Pons (tissue), 1 donor: ENCODE data around the gene RPS6KA3.
A peak's percentile ranks its signal among the peaks of the same experiment; 100 is the strongest.

Experiments used
- DNase-seq: peaks from one replicate; pipeline ENCODE4 v3.0.0-alpha.2; 2016; ENCODE audit warnings: low spot score

RPS6KA3 gene

GRCh38 chrX:20266810-20267606, at the start of gene RPS6KA3:
Gene RPS6KA3, minus strand, starts transcription at chrX:20266909. Its CDS starts 277 bp downstream, at chrX:20266632.
- peak; percentile 66 for DNase-seq

GRCh38 chrX:20315140-20315539, 48.4 kb upstream of the RPS6KA3 start:
- no peak for DNase-seq

DNA sequence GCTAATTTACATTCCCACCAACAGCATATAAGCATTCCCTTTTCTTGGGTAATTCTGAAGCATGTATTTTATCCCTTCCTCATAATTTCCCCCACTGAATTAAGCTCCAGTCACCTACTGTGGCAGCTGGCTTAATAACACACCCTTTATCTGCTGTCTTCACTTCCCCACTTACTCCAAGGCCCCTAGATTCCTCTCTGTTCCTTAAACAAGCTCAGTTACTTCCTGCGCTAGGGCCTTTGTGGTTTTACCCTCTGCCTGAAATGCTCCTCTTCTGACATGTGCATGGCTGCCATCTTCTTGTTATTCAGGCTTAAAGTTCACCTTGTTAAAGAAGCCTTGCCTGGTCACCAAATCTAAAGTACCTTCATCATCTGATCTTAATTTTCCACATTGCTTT, 47.2 kb upstream of the RPS6KA3 start:
- DNase-seq: peak; percentile 26

DNA sequence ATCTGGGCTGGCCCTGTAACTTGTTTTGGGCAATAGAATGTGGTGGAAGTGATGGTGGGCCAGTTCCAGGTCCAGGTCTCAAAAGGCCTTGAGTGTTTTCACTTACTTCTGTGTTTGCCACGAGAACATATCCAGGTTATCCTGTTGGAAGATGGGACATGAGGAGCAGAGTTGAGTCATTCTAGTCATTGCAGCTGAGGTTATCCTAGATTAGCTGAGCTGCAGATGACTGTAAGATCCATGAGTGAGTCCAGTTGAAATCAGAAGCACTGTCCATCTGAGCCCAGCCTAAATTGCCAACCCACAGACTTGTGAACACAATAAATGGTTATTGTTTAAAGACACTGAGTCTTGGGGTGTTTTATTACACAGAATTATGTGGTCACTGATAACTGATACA, 45.3 kb upstream of the RPS6KA3 start:
- DNase-seq: no peak

- no peak for DNase-seq
Measured at GRCh38 chrX:20311505-20311904, 44.8 kb upstream of the RPS6KA3 start.

- no peak for DNase-seq
Measured at GRCh38 chrX:20309806-20310205, 43.1 kb upstream of the RPS6KA3 start.

DNA sequence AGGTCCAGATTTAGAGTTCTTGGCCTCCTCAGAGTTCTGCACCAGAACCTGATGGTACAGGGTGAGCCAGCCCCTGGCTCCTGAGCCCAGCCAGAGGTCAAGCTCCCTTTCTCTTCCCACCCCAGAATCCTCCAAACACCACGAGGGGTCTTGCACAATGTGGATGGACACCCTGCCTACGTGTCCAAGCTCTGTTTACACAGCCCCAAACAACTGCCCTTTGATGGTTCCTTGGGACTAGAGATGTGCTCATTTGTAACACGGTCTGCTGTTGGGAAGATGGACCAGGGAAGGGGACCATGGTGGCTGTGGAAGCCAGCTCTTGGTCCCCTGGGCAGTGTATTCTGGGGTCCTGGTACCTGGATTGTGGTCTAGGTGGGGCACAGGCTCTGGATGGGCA, 40.0 kb upstream of the RPS6KA3 start:
- DNase-seq: no peak

DNA sequence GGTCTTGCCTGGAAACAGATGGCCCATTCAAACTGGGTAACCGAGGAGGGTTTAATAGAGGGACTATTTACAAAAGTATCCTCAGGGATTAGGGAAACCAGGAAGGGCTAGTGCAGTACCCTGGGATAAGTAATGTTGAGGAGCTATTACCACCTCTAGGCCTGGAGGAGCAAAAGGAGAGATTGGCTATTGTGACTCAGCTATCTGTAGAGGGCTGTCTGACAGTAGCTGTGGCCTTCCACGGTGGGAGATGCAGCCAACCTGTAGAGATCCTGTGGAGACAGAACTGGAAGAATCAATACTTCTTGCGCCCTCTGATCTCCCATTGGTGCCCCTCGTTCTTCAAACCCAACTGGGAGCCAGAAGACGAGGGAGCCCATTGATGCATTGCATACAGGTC, 34.1 kb upstream of the RPS6KA3 start:
- no peak for DNase-seq

DNA sequence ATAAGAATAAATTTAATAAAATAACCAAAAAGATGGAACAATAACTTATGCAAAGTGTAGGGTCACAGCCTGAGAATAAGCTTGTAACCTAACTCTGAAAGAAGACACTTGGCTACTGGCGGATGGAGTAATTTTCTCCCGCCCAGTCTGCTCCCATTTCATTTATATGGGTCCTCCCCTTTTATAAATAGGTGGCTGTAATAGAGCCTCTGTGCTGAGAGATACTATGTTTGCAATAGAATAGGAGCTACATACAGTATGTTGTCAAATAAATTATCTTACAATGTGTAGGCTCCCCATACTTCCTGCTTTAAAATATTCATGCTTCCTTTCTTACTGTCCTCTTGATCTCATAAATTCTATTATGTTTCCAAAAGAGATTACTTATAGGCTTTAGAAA, 28.2 kb upstream of the RPS6KA3 start:
- no peak for DNase-seq

- DNase-seq: no peak
Measured at GRCh38 chrX:20294284-20294683, 27.6 kb upstream of the RPS6KA3 start.

DNA sequence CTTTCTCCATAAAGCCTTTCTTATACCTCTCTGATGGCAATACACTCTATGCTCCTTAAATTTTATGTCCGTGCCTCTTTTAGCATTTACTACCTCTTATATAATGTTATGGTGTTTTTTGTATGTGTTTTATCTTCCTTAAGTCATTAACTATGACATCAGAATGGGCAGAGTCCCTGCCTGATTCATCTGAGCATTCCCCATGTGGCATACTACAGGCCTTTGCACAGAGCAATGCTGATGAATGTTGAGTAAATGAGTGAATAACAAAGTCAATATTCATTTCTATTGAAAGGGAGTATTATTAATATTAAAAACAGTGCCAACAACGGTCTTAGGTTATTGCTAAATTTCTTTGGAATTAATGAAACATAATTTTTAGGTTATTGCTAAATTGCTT, 18.8 kb upstream of the RPS6KA3 start:
- no peak for DNase-seq

GRCh38 chrX:20284992-20285391, 18.3 kb upstream of the RPS6KA3 start:
- no peak for DNase-seq

GRCh38 chrX:20284444-20284843, 17.7 kb upstream of the RPS6KA3 start:
- no peak for DNase-seq

DNA sequence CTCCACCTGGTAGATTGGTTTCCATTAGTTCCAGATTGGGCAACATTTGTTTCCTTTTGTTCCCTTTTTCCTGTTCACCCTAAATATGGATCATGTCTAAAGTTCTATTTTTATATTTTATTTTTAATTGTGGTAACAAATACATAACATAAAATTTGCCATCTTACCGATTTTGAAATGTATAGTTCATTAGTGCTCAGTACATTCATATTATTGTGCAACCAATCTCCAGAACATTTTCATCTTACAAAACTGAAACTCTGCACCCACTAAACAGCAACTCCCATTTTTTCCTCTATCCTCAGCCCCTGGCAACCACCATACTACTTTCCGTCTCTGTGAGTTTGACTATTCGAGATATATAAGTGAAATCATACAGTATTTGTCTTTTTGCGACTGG, 14.2 kb upstream of the RPS6KA3 start:
- DNase-seq: no peak

DNA sequence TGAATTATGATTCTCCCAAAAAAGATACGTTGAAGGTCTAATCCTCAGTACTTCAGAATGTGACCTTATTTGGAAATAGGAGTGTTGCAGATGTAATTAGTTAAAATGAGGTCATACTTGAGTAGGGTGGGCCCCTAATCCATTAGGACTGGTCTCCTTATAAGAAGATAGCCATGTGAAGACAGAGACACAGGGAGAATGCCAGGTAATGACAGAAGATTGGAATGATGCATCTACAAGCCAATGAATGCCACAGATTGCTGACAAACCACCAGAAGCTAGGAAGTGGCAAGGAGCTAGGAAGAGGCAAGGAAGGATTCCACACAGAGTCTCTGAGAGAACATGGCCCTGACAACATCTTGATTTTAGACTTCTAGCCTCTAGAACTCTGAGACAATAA, 7.4 kb upstream of the RPS6KA3 start:
- DNase-seq: no peak

DNA sequence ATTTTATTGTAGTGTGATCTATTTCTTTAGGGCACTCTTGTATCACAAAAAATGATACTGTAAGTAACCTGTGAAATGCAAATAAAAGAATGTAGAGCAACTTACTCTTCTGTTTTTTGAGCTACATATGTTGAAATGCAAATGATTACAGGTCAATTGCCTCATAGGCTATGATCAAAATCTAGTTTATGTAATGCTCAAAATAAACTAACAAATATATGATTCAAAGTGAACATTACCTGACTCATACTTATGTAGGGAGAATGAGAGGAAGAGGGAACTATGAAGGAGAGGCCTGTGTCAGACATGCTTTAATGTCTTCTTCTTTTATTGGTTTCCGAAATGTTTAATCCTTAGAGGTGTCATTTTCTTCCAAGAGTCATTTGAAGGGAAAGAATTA, 5.0 kb upstream of the RPS6KA3 start:
- DNase-seq: no peak

DNA sequence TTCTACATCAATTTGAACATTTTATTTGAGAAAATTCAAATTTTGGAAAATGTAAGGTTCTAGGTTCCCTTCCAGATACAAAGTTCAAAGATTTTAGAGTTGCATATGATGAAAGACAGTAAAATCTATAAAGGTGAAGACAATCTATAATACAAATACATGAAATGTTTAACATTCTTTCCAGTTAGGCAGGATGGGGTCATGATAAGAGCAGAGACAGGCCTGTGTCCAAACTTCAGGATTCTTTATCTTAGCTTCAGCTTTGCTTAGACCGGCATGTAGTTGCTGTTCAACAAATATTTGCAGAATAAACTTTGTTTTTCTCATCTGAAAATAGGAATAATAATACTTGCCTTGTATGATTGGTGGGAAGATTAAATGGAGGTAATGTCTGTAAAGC, 4.5 kb upstream of the RPS6KA3 start:
- DNase-seq: no peak

DNA sequence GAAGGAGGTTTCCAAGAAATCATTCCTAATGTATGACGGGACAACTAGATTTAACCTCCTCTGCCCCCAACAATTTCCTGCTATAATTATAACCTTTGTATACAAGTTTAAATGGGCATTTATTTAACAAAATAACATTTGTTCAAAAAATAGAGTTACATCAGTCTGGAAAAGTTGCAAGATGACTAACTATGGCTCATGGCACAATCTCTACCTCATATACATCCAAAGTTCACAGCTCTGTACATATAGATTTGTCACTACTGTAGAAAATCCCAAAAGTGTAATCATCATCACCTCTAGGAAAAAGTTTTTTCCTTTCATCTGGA, 3.8 kb upstream of the RPS6KA3 start:
- no peak for DNase-seq

DNA sequence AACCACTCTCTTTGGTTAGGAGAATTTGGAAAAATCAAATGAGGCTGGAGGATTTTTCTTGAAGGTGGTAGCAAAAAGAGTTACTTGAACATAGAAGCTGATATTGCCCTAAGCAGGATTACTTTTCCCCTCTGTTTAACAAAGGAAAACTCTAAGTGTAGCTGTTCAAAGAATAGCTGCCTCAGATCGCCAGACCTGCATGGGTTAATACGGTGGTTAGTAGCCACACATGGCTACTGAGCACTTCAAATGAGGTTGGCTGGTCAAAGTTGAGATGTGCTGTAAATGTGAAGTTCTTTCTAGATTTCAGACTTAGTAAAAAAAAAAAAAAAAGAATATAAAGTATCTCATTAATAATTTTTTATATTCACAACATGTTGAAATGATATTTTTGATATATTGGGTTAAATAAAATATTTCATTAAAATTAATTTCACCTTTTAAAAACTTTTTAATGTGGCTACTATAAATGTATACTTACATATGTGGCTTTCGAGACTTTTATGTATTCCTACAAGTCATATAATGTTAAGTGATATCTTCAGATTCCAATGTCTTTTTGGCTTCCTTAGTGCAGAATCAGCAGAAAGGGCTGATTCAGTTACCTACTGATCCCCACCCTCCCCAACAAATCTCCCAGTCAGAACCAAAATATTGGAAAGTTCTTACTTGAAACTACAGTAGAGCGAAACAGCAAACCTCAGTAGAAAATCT, 3.3 kb upstream of the RPS6KA3 start:
- DNase-seq: no peak

DNA sequence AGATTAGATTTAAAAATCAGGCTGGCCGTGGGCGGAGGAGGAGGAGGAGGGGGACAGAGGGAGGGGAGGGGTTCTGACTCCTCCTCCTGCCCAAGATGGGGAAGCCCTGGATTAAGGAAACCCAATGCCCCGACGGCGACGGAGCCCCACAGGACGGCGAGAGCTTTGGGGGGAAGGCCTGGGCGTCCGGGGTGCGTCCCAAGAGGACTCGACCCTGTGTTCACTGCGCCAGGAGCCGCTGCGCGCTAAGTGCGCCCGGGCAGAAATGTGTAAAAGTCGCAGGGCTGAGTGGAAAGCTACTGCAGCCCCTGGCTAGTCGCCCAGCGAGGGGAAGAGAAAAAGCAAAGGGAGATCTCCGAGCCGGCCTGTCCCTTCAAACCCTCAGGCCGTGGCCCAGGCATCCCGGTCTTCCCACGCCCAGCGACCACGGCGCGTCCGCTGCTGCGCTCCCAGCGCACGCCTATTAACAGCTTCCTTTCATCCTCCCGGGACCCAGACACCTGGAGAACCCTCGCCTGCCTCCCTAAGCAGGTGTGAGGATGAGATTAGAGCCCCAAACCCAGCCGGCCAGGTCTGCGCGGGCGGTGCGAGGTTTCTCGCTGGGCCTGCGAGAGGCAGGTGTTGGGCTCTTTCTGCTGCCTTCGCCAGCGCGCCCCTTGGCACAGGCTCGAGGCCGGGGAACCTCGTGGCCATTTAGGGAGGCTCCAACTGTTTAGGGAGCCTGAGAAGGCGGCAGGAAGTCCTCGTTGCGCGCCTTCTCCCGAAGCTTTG, 1.4 kb upstream of the RPS6KA3 start:
- peak; percentile 17 for DNase-seq

GRCh38 chrX:20267607-20267930, 860 bp upstream of the RPS6KA3 start:
- DNase-seq: no peak

- DNase-seq: no peak
Measured at GRCh38 chrX:20265726-20266681, 705 bp downstream of the RPS6KA3 start.
